Glomerular visceral epithelial cell (primary cell): ENCODE measurements around the gene C20orf141.
"Not testable (repeated sequence)": the region's sequence is repeated elsewhere in the genome, so short reads cannot be mapped to it uniquely, and the experiment has no call there.

Source experiments
- DNase-seq: peaks from one replicate; pipeline ENCODE4 v3.0.0-alpha.2; 2016; ENCODE audit errors: extremely low spot score

The C20orf141 gene

DNA sequence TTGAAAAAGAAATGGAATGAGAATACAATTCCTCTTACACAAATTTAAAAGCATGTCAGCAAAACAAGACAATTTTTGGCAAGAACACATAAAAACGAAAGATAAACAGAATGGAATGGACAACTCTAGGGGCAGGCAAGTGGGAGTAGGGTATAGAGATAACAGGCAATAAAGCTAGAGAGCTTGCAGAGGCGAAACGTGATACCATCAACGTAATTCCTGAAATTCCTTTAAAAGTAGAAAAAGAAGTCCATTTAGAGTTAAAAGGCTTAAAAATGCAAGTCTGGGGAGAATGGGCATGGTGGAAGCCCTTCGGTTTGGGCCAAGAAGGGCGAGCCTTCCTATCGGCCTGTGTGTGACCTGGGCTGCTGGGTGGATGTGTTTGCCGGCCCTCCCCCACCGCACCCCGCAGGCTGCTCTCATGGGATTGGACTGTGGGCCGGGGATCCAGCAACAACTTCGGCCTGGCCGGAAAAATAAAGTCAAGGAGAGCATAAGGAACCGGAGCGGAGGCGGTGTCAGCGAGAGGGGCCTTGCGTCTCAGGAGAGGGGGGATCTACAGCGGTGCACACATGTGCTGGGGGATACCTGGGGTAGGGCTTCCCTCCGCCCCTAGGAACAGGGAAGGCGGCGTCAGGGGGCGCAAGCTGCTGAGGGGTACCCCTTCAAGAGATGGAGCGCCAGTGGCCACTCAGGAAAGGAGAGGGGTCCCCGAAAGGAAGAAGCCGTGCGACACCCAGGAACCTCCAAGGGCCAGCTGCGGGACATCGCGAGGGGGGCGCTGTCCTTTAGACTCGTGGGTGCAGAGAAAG lies 5.5 kb downstream of the C20orf141 start:
- DNase-seq = no peak

DNA sequence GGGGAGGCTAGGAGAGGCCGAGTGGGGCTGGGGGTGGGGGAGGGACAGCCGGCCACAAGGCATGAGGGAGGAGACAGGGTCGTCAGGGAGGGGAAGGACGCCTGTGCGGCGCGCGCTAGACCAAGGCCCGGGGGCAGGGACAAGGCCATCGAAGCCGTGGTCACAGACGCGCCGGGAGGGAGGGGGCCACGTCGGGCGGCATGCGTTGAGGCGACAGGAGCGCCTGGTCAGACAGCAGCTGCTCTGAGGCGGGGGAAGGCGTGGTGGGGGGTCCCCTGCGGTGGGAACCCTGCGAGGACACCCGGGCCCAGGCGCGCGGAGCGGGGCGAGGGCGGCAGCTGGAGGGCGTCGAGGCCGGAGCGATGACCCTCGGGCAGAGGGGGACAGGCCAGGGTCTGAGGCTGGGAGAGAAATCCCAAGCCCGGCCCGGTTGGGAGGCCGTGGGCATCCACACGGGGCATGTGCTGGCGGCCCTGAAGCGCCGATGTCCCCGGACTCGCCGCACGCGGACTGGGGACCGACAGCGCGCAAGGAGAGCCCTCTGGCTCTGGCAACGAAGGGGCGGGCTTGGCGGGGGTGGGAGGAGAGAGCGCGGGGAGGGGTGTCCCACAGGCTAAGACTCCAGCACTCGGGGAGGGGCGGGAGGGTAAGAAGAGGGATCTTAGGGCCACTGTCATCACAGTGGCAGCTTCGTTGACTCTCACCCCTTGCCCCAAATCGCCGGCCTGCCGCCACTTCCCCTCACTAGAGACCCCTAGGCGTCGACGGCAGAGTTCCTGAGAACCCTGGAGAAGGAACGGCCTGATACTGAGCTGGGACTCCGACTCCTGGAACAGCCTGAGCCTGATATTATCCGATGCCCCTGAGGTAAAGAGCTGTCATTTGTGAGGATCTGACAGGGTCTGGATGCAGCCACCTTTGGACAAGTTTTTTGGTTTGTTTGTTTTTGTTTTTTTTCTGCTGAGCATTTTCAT lies 6.4 kb downstream of the C20orf141 start:
- no peak for DNase-seq

DNA sequence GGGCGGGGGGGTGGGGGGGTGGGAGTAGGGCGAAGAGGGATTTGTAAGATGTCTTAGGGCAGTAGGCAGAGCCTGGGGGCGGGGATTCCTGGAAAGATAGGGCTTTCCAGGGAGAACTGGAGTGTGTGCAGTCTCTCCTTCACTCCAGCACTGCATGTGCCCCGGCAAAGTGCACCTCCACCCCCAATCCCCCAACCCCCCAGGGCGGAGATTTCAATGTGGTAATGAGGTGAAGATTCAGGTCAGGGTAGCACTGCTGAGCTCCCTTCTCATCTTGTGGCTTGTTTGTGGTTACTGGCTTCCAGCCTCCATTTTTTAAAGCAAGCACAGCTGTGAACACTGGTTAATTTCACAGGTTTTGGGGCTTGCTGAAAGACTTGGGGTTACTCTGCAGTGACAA lies 7.3 kb downstream of the C20orf141 start:
- DNase-seq = peak; percentile 54

DNA sequence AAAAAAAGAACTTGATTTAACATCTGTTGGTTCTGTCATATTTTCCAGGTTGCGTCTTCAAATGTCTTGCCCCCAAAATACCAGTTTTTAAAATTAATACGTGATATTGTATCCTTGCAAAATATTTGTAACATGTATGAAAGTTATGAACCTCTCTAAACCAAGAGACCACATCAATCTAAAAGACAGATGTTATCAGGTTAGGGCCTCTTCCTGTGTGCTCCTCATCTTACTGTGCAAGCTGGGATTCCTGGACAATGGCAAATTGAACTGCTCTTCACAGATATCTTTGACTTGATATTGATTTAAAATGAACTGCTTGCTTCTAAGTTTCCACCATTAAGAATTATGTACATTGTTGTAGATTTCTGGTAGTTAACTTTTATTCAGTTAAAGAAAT lies 11.0 kb downstream of the C20orf141 start:
- no peak for DNase-seq

DNA sequence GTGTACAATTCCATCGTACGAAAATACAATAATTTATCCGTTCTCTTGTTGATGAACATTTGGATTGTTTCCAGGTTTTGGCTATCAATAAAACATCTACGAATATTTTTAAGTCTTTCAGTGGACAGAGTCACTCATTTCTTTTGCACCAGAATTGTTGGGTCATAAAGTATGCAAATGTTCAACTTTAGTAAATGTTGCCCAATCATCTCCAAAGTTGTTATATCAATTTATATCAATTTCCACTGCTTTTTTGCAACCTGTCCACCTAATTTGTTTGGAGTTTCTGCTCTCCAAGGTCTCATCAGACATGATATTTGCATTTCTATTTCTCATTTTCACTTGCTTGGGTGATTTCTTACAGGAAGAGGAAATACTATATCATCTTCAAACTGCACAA lies 11.9 kb downstream of the C20orf141 start:
- DNase-seq = no peak

DNA sequence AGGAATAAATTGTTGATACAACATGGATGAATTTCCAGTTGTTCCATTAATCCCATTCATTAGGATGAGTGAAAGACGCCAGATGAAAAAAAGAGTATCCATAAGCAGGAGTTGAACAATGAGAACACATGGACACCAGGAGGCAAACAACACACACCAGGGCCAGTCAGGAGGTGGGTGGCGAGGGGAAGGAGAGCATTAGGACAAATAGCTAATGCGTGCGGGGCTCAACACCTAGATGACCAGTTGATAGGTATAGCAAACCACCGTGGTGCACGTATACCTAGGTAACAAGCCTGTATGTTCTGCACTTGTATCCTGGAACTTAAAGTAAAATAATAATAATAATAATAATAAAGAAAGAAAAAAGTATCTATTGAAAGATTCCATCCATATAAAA lies 14.6 kb downstream of the C20orf141 start:
- DNase-seq = no peak

DNA sequence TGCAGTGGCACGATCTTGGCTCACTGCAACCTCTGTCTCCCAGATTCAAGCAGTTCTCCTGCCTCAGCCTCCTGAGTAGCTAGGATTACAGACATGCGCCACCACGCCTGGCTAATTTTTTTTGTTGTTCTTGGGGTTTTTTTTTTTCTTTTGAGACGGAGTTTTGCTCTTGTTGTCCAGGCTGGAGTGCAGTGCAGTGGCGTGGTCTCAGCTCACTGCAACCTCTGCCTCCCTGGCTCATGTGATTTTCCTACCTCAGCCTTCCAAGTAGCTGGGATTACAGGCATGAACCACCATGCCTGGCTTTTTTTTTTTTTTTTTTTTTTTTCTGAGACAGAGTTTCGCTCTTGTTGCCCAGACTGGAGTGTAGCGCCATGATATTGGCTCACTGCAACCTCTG lies 16.4 kb downstream of the C20orf141 start:
- DNase-seq = not testable (repeated sequence)

DNA sequence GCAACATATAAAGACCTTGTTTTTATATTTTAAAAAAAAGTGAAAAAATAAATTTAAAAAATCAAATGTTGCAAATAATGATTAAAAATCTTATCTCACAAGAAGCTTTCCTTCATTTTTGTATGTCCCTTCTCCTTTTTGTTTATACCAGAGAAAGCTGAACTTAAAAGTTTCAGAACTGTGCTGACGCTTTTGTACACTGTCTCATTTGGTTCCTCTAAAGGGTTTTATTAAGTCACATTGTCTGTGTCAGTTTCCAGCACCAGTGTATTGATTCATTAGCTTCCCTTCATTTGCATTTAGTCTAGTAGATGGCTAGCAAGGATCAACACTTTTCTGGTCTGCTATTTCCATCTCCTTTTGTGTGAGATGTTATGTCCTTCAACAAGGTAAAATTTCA lies 19.0 kb downstream of the C20orf141 start:
- no peak for DNase-seq

DNA sequence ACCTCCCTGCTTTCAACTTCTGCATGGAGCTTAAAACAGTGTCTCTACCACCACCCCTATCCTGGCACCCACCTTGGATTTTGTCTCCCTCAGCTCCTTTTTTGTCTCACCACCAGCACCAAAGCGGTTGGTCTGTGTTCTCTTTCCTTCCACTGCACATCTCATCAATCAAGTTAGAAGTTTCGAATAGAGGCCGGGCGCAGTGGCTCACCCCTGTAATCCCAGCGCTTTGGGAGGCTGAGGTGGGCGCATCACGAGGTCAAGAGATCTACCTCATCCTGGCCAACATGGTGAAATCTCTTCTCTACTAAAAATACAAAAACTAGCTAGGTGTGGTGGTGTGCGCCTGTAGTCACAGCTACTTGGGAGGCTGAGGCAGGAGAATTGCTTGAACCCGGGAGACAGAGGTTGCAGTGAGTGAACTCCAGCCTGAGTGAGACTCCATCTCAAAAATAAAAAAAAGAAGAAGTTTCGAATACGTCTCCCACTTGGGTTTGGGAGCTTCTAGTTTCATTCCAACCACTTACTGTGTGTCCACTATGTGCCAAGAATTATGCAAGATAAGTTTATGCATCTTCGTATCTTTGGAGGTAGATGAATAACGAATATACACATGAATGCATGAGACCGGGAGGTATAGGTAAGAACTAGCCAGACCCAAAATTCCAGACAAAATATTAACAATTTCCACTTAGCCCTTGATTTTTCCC lies 19.8 kb downstream of the C20orf141 start:
- DNase-seq = no peak

DNA sequence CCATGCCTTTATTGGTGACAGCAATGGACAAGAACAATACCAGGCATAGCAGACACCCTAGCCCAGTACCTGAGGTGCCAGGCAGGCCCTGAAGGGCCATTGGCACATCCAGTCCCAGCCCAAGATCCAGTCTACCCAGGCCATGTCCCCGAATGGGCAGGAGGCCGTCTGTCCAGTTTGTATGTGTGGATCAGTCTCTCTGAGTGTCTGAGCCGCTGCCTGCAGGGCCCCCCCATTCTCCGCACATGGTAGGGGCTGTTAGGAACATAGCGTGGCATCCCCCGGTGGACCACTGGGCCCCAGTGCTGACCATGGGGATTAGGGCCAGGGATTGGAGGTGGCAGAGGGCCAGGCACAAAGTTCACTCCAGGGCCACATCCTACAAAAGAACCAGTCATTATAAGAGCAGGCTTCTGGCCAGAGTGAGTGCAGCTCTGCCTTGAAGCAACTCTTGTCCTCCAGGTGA lies 20.6 kb downstream of the C20orf141 start:
- no peak for DNase-seq

DNA sequence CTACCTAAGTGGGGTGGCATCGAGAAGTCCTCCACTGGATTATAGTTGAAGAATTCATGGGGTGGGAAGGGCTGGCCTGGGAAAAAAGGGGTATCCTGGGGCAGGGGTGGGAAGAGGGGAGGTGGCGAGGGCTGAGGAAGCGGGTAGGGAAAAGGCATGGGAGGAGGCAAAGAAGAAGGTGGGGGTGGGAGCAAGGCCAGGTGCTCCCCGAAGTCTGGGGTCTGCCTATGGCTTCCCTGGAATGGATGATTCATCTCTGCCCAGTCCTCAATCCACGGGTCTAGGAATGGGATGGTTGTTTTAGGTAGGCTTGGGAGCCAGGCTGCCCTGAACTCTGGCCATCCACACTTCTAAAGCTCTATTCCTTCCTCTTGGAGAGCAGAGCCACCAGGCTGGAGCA lies 21.2 kb downstream of the C20orf141 start:
- DNase-seq = no peak

DNA sequence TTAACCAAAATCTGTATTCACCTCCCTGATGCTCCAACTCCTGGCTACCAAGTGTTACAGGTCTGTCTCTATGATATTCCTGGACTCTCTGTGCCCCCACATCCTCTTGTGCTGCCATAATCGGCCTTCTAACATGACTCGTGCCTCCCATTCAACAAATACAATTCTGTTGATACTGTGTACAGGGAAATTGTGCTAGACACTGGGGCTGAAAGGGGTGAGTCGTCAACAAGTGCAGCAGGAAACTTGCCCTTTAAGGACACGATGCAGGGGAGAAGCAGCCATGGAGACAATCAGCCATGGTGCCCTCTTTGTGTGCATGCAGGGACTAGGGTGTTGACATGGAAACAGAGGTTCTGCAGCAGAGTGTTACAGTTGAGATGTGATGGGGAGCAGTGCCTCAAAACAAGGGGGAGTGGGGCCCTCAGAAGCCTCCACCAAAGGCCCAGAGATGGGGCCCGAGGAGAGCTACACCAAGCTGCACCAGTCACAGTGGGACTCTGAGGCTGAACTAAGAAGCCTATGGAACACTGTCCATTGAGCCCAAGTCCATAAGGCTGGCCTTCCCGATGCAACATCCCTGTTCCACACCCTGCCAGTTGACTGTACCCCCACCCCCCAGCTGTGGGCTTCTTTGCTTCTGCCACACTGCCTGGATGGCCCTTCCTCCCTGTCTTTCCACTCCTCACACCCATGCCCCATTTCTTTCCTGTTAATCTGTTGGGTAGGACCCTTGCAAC lies 22.6 kb downstream of the C20orf141 start:
- DNase-seq = no peak

DNA sequence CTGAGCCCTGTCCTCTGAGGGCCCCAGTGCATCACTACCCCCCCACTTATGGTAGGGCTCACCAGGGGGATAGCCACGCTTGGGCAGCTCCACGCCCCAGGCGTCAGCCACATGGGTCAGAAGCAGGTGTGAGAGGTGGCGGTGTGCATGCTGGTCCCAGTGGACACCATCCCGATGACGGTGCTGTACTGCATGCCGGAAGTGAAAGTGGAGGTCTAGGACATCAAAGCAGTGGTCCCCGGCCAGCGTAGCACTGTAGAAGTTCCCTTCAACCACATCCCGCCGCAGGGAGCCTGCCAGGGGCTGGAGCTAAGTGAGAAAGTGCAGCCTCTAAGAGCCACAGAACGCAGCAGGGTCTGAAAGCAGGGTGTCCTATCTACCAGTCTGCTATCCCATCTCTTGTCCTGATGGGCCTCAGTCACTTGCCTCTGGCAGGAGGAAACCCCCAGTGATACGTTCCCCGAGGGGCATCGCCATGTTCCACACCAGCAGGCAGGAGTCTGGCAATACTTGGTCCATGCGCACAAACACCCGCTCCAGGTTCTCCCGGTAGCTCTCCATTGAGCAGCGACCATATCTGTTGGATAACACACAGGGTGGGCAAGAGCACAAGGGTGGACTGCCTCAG lies 23.5 kb downstream of the C20orf141 start:
- no peak for DNase-seq

DNA sequence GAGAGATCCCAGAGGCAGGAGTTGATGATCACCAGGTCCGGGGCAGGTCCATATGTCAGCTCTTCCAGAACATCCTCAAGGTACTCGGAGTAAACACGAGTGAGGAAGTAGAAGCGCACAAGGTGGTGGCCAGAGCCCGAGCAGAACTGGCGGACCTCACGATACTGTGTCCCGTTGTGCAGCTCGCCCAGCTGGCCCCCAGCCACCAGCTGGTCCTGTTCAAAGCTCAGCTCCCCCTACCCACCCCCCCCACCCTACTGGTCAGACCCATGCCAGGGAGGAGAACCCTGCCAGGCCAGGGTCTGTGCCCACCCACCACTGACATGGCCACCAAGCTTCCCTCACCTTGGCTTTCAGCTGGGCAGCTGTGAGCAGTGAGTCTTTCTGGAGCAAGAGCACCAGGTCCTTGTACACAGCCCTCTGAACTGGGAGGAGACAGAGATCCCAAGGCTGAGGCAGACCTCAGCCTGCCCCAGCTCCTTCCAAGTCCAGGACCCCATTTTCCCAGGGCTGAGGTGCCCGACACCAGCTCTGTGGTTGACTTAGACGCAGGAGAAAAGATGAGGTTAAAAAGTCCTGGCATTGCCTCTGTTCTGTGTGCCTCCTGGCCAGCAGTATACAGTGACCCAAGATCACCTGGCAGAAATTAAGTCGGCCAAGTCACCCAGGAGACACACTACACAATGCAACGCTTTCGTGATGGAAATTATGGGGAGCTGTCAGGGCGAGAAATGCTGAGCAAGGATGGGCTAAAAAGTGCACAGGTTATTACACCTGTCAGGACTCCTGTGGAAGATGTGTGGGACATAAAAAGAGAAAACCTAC lies 24.3 kb downstream of the C20orf141 start:
- no peak for DNase-seq

DNA sequence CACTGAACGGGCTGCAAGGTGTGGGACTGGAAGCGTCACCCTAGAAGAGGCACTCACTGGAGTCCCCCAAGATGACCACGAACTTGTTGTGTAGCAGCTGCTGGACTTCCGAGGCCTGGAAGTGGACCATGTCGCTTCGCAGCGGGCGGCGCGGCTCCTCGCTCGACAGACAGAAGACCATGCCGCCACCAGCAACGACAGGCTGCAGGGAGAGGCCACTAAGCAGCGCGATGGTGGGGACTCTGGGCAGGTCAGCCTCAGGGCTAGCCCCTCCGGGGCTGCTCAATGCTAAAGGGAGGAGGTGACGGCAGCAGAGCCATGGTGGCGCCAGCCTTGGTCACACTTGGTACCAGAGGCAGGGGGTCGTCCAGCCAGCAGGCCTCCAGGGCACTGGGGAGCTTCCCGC lies 24.9 kb downstream of the C20orf141 start:
- DNase-seq = no peak

DNA sequence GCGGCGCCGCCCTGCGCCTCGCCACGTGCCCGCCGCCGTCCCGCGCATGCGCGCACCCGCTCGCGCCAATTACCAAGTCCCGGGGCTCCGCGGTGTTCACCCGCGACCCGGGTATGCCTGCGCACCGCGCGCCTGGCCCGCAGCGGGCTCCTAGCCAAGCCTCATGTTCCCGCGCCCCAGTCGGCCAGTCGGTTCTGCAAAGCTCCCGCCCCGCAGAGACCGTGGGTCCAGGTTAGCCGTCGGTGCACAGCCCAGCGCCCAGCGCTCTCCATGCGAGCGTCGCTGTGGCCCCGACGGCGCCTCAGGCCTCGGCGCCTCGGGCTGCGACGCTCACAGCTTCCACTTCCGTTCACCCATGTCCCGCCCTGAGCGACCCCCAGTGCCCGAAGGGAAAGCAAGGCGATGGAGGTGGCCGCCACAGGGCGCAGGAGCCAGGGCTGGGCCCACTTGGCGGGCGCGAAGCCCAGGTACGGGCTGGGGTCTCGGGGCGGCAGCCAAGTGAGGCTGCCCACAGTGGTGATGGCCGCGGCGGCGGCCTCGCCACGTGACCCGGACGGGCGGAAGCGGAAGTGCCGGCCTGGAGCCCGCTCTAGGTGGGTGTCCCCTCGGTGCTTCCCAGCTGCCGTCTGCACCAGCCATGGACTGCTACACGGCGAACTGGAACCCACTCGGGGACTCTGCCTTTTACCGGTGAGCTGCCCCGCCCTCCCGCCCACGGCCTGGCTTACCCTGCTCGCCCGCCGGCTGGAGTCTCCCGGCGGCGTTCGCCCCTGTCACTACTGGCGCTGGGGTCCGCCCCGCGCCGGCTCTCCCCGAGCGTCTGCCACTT lies 25.6 kb downstream of the C20orf141 start, which contains the start of the genes PCED1A and VPS16:
Gene PCED1A (minus strand): TSS at position 518 of the 829 bp plus-strand sequence. CDS start 743 bp downstream, outside the sequence.
Gene VPS16 (plus strand): TSS at position 608 of the 829 bp plus-strand sequence. CDS start 30 bp downstream, at position 638.
- peak; percentile 90 for DNase-seq

DNA sequence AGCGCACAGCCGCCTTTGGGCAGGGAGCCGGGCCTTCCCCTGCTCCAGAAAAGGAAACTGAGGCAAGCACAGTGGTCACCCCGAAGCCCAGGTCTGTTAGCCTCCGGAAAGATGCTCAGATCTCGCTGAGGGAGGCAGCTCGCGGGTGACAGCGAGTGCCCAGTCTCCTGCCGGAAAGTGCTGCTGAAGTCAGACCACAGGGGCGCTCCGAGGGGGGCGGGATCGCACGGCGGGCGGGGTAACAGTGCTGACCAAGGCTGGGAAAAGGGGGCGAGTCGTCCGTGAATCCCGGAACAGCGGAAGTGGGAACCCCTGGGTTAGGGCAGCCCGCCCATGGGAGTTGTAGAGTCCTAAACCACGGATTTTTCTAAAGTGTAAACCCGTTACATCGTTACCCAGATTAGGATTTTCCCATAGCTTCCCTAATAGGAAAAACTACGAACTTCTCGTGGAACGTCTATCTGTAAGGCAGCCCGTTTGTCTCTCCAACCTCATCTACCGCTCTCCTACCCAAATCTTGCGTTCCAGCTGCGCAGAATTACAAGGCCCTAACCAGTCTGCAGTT lies 26.3 kb downstream of the C20orf141 start:
- DNase-seq = peak; percentile 79

DNA sequence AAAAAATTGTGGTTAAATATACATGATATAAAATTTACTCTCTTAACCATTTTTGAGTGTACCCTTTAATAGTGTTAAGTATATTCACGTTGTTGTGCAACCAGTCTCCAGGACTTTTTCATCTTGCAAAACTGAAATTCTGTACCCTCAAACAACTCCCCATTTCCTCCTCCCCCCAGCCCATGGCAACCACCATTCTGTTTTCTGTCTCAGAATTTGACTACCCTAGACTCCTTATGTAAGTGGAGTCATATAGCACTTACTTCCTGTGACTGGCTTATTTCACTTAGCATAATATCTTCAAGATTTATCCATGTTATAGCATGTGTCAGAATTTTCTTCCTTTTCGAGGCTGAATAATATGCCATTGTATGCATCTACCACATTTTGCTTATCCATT lies 30.8 kb downstream of the C20orf141 start:
- DNase-seq = no peak
